GOT3 (cell line): ENCODE measurements around the gene SRP72.
A peak's percentile ranks its signal among the peaks of the same experiment; 100 is the strongest.
"Not testable (repeated sequence)": the region's sequence is repeated elsewhere in the genome, so short reads cannot be mapped to it uniquely, and the experiment has no call there.

Source experiments
- DNase-seq: peaks from one replicate; lab custom pipeline; 2025; ENCODE audit warnings: mixed read lengths; lab: John Stamatoyannopoulos, UW

SRP72 gene, protein sequence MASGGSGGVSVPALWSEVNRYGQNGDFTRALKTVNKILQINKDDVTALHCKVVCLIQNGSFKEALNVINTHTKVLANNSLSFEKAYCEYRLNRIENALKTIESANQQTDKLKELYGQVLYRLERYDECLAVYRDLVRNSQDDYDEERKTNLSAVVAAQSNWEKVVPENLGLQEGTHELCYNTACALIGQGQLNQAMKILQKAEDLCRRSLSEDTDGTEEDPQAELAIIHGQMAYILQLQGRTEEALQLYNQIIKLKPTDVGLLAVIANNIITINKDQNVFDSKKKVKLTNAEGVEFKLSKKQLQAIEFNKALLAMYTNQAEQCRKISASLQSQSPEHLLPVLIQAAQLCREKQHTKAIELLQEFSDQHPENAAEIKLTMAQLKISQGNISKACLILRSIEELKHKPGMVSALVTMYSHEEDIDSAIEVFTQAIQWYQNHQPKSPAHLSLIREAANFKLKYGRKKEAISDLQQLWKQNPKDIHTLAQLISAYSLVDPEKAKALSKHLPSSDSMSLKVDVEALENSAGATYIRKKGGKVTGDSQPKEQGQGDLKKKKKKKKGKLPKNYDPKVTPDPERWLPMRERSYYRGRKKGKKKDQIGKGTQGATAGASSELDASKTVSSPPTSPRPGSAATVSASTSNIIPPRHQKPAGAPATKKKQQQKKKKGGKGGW

GRCh38 chr4:56467284-56468096, at the start of gene SRP72:
Gene SRP72 (plus strand): TSS chr4:56467617. CDS start chr4:56467636, 19 bp downstream.
- peak; percentile 14 for DNase-seq

- no peak for DNase-seq
Observed at GRCh38 chr4:56424176-56424575, 43.2 kb upstream of the SRP72 start.

DNA sequence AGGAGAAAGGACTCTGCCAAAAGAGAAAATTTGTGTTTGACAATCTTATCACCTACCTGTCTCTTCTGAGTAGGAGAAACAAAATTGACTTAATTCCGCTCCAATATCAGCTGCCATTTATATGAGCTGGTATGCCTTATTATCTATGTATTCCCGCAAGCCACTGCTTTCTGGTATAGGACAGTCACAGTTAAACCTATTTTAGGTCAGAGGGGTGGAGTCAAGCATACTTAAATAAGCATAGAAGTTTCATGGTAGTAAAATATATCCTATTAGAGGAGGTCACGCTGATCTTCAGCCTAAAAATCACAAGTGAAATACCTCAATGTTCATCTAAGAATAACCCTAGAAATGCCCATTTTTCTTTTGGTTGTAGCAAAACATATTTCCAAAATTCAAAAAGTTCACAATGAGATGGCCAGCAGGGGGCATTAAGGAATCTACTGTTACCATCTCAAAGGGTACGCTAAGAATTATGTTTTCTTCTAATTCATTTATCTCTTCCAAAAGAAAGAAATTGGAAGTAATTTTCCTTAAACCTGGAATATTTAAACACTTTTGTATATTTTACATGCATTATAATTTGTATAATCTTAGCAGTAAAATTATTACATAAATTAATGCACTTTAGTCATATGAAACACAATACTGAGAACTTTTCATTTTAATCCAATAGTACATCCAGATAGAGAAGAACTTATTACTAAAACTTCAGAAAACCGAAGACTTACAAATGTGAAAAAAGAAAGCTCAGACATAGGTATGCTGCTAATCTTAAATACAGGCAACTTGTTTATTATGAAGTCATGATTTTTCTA, 42.5 kb upstream of the SRP72 start:
- no peak for DNase-seq

DNA sequence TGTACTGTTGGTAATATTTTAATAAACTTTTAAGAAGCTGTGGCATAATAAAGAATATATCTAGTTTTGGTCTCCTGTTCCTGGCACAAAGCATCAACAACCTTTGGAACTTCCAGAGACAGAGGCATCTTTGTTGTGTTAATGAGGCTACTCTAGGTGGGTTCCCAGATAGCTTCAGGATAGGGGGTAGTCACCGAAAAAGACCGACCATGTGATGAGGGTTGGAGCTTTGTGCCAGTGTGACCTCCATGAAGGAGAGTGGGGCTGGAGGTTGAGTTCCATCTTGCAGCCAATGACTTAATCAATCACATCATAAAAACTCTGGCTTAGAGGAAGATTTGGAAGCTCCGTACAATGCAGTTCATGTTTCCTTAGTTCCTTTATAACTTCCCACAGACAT, 41.9 kb upstream of the SRP72 start:
- DNase-seq, result no peak

DNA sequence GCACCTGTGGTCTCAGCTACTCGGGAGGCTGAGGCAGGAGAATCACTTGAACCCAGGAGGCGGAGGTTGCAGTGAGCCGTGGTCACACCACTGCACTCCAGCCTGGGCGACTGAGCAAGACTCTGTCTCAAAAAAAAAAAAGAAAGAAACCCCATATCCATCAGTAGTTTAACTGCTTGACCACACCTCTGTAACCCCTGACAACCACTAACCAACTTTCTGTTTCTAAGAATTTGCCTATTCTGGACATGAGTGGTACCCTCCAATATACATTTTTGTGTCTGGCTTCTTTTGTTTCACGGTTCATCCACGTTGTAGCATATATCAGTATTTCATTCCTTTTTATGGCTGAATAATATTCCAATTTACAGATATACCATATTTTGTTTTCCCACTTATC, 41.1 kb upstream of the SRP72 start:
- no peak for DNase-seq

- DNase-seq, result no peak
Observed at GRCh38 chr4:56427179-56427578, 40.2 kb upstream of the SRP72 start.

DNA sequence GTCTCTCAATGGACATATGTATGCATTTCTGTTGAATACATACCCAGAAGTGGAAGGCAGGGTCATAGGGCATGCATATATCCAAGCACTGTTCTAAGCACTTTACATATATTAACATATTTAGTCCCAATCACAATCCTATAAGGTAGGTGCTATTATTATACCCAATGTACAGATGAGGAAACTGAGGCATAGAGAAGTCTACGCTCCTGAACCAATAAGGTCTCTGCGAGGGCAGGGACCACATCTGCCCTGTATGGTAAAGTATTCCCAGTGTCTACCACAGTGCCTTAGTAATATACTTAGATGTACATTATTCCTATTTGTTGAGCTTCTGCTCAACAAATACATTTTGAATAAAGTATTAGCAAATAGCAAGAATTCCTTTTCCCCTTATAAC, 37.2 kb upstream of the SRP72 start:
- no peak for DNase-seq

DNA sequence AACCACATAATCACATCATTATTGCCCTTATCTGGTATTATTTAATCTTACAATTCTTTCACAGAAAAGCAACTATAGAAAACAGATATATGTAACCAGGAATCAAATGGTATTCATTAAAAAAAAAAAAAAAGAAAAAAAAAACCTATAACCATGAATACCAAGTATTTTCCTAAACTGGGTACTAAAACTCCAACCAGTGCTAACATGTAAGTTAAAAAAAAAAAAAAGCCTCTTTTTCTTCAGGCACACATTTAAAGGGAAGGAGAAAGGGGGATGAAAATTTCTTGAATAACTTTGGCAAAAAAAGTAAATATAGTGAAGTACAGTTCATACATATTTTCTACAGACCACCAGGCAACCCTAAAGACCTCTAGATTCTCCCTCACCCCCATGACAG, 34.1 kb upstream of the SRP72 start:
- DNase-seq, result no peak

- DNase-seq, result no peak
Observed at GRCh38 chr4:56434599-56435139, 32.7 kb upstream of the SRP72 start.

DNA sequence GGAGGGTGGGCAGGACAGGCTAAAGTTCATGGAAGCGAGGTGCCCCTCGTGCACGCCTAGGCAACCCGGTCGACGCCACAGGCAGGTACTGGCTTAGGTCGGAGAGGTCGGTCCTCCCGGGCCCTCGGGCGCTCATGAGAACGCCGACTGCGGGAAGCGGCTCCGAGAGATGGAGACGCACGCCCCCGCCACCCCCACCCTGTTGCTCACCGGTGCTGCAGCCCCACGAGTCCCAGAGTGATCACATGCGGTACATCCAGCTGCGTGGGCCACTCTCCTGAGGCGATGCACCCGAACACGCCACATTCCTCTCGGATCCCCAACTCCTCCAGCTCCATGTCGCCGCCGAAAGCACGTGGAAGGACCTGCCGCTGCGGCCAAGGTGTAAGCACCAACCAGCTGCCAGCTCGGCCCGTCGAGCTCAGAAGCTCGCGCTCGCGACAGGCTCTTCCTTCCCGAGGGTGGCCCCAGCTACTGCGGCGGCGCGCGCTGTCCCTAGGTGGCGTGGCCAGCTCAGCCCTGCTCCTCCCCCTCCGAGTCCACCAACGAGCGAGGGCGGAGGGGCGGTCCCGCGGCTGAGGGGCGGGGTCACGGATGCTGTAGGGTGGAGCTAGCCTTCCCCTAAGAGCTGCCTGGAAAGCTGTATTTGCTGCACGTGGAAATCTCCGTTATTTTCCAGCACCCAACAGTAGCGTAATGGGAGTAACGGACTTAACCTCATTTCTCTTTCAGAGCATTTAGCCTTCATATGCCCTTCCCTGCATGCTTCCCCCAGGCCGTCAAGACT, 32.1 kb upstream of the SRP72 start, which contains the start of gene PPAT:
PPAT (minus strand) TSS at position 476 of the 787 bp plus-strand sequence; CDS start at position 338, 138 bp downstream.
- peak; percentile 82 for DNase-seq

DNA sequence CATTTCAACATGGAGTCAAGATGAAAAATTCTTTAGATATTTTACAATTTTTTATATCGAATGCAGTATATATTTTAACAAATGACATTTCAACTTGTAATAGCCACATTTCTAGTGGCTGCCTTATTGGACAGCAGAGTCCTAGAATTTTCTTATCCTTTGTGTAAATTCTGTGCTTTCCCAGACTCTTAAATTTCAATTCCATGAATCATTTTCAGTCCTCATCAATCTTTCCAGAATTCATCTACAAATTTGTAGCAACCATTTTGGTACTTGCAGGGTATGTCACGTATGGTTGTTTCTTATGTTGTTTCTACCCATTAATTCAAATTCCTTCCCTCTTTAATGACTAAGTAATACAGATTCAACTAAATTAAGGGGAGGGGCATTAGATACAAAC, 28.7 kb upstream of the SRP72 start:
- no peak for DNase-seq

GRCh38 chr4:56440983-56441382, 26.4 kb upstream of the SRP72 start:
- DNase-seq, result no peak

DNA sequence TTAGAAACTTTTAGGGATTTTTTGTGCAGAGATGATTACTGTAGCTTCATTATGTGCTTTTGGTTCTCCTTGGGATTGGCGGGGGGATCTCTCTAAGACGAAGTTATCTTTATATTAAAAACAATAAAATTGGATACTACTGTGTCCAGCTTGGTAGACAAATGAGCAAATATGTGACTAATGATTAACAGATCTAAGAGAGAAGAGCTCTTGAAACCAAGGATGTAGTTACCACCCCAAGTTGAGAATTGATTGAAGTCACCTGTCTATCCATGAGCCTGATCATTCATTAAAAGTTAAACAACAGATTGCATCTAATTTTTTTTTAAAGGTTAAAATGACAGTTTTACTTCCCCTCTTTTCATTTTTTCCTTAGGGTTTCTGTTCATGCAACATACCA, 22.7 kb upstream of the SRP72 start:
- DNase-seq, result no peak

DNA sequence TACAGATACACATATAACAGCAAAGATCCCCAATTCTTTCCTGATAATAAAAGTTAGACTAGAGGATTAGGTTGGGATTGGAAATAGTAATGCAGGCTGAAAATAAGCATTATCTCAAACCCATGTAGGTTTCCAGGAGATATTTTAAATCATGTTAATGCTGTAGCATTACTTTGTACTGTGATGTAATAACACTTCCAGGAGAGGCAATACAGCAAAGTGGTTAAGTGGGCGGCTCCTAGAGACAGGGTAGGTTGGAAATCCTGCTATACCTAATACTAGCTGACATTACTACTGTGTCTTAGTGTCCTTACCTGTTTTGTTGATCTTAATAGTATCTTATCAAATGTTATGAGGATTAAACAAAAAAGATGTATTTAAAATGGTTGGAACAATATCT, 21.7 kb upstream of the SRP72 start:
- no peak for DNase-seq

DNA sequence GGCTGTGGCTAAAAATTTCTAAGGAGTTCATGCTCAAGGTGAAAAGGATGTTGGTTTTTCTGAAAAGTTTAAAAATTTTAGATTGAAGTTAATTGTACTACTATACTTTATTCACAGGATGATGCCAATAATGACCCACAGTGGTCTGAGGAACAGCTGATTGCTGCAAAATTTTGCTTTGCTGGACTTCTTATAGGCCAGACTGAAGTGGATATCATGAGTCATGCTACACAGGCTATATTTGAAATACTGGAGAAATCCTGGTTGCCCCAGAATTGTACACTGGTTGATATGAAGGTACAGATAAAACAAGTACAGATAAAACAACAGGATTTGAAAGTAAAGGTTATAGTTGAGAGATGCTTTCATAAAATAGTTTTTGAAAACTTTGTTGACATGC, 19.1 kb upstream of the SRP72 start:
- DNase-seq, result no peak

- not testable (repeated sequence) for DNase-seq
Observed at GRCh38 chr4:56449475-56449874, 17.9 kb upstream of the SRP72 start.

GRCh38 chr4:56450342-56450741, 17.1 kb upstream of the SRP72 start:
- DNase-seq, result no peak

- DNase-seq, result no peak
Observed at GRCh38 chr4:56460085-56460484, 7.3 kb upstream of the SRP72 start.

GRCh38 chr4:56462157-56462556, 5.3 kb upstream of the SRP72 start:
- no peak for DNase-seq

GRCh38 chr4:56463711-56464110, 3.7 kb upstream of the SRP72 start:
- DNase-seq, result no peak

DNA sequence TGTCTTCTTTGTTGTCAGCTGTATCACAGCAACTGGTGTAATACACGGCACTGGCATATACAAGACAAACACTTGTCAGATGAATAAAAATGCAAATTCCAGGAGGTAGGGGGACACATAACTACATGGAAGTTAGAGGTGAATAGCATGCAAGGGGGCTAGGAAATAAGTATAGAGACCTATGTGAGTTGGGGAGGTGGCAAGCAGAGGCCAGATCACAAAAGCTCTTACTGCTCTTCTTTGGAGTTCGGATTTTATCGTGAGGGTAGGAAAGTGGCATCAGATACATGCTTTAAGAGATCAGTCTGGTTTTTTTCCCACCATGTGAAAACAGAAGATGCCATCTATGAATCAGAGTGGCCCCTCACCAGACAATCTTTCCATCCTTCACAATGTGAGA, 2.8 kb upstream of the SRP72 start:
- no peak for DNase-seq
